ENCODE data around the gene CFAP410. TPM values are rescaled to one million over a fixed set of nuclear protein-coding genes. Genes with fewer than 3 reads are reported as not detected.

The CFAP410 gene
- polyA plus RNA-seq, 1 donor from 2014 or later, result 36.5 TPM

DNA sequence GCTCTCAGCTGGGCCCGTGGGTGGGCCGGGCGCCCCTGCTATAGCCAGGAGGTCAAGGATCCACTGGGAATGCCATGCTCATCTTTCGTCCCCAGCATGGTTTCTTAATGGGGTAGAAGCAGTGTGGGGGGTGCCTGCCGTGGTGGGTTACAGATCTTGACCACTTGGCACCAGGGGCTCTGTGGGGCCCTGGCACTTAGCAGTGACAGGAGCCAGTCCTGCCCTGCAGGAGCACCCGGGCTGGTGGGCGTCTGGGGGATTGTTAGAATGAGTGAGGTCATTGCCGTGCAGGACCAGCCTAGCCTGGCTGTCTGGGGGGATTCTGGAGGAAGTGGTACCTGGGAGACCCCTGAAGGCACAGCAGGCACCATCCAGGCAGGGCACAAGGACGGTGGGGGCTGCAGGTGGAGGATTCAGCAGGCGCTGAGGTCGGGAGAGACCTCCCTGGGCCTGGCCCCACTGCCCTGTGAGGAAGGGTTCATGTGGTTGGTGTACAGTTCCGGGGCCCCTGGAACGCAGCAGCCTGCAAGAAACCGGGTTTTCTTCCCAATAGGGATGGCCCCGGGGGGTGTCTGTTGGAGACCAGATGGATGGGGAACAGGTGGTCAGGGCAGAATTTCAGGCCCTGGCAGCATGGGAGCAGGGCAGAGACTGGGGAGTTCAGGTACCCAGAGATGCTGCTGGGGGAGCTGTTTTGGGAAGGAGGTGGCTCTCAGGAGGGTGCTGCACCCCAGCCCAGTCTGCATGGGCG is 48.7 kb downstream of the CFAP410 start:
- Histone ChIP-seq H3K9me2 (ENCODE audit: insufficient read depth, low read length) (no peaks in the 10 kb centered on the region), H2AFZ (ENCODE audit: low read depth, low read length) (no peak overlapping the region)

GRCh38 chr21:44289381-44290010 is 49.7 kb downstream of the CFAP410 start:
- Histone ChIP-seq H3K9ac (ENCODE audit: low read length) (no peak overlapping the region), H3K79me2 (replicated peaks; ENCODE audit: insufficient read depth, low read length) (no peaks in the 10 kb centered on the region), H4K20me1 (ENCODE audit: insufficient read depth) (no peaks in the 10 kb centered on the region), H2AFZ (ENCODE audit: low read depth, low read length) (no peak overlapping the region), H3K27ac (ENCODE audit: low read length) (no peak overlapping the region), H3F3A (ENCODE audit: insufficient read depth, low read length, poor library complexity, severe bottlenecking) (no peaks in the 10 kb centered on the region), H3K27me3 (ENCODE audit: insufficient read depth, low read depth, low read length) (peaks cover 13% of the 10 kb centered on the region), H3K4me3 (ENCODE audit: low read length) (no peak overlapping the region), H3K9me3 (ENCODE audit: low read length) (no peaks in the 10 kb centered on the region), H3K4me2 (ENCODE audit: low read length) (no peak overlapping the region), H3K9me2 (ENCODE audit: insufficient read depth, low read length) (no peaks in the 10 kb centered on the region), H3K36me3 (ENCODE audit: insufficient read depth, low read length) (no peaks in the 10 kb centered on the region)
- TF ChIP-seq SMC3 (conservative IDR thresholded peaks at IDR 0.05; ENCODE audit: poor library complexity), result no peak
- TF ChIP-seq, protein P1, sequence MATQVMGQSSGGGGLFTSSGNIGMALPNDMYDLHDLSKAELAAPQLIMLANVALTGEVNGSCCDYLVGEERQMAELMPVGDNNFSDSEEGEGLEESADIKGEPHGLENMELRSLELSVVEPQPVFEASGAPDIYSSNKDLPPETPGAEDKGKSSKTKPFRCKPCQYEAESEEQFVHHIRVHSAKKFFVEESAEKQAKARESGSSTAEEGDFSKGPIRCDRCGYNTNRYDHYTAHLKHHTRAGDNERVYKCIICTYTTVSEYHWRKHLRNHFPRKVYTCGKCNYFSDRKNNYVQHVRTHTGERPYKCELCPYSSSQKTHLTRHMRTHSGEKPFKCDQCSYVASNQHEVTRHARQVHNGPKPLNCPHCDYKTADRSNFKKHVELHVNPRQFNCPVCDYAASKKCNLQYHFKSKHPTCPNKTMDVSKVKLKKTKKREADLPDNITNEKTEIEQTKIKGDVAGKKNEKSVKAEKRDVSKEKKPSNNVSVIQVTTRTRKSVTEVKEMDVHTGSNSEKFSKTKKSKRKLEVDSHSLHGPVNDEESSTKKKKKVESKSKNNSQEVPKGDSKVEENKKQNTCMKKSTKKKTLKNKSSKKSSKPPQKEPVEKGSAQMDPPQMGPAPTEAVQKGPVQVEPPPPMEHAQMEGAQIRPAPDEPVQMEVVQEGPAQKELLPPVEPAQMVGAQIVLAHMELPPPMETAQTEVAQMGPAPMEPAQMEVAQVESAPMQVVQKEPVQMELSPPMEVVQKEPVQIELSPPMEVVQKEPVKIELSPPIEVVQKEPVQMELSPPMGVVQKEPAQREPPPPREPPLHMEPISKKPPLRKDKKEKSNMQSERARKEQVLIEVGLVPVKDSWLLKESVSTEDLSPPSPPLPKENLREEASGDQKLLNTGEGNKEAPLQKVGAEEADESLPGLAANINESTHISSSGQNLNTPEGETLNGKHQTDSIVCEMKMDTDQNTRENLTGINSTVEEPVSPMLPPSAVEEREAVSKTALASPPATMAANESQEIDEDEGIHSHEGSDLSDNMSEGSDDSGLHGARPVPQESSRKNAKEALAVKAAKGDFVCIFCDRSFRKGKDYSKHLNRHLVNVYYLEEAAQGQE (IDR thresholded peaks at IDR 0.05; ENCODE audit: borderline replicate concordance), result no peak
- no peak for TF ChIP-seq RAD21 (conservative IDR thresholded peaks at IDR 0.05)
- TF ChIP-seq TAF1 (IDR thresholded peaks at IDR 0.05; ENCODE audit: low read depth), result no peak

More for the DNA sequence above, 48.7 kb downstream of the CFAP410 start:
- Histone ChIP-seq H3K9me3 (ENCODE audit: low read length) (no peaks in the 10 kb centered on the region), H3K79me2 (replicated peaks; ENCODE audit: insufficient read depth, low read length) (no peaks in the 10 kb centered on the region), H3F3A (ENCODE audit: insufficient read depth, low read length, poor library complexity, severe bottlenecking) (no peaks in the 10 kb centered on the region), H4K20me1 (ENCODE audit: insufficient read depth) (no peaks in the 10 kb centered on the region), H3K27ac (ENCODE audit: low read length) (no peak overlapping the region), H3K4me3 (ENCODE audit: low read length) (no peak overlapping the region), H3K9ac (ENCODE audit: low read length) (no peak overlapping the region), H3K4me2 (ENCODE audit: low read length) (no peak overlapping the region), H3K36me3 (ENCODE audit: insufficient read depth, low read length) (no peaks in the 10 kb centered on the region), H3K27me3 (ENCODE audit: insufficient read depth, low read depth, low read length) (peaks cover 9% of the 10 kb centered on the region)
- TF ChIP-seq EP300 (conservative IDR thresholded peaks at IDR 0.05; ENCODE audit: poor library complexity, severe bottlenecking), result no peak
- no peak for TF ChIP-seq TAF1 (IDR thresholded peaks at IDR 0.05; ENCODE audit: low read depth)
- no peak for TF ChIP-seq RAD21 (conservative IDR thresholded peaks at IDR 0.05)
- TF ChIP-seq MXI1 (conservative IDR thresholded peaks at IDR 0.05; ENCODE audit: poor library complexity, severe bottlenecking), result no peak
- TF ChIP-seq EZH2 (IDR thresholded peaks at IDR 0.05; ENCODE audit: borderline replicate concordance, insufficient read depth, low read length, poor library complexity, severe bottlenecking), result no peak
- TF ChIP-seq, protein P1 (IDR thresholded peaks at IDR 0.05; ENCODE audit: borderline replicate concordance), result no peak
- TF ChIP-seq SMC3 (conservative IDR thresholded peaks at IDR 0.05; ENCODE audit: poor library complexity), result no peak
- TF ChIP-seq POLR2AphosphoS5 (IDR thresholded peaks at IDR 0.05), result no peak
- TF ChIP-seq, protein P2, sequence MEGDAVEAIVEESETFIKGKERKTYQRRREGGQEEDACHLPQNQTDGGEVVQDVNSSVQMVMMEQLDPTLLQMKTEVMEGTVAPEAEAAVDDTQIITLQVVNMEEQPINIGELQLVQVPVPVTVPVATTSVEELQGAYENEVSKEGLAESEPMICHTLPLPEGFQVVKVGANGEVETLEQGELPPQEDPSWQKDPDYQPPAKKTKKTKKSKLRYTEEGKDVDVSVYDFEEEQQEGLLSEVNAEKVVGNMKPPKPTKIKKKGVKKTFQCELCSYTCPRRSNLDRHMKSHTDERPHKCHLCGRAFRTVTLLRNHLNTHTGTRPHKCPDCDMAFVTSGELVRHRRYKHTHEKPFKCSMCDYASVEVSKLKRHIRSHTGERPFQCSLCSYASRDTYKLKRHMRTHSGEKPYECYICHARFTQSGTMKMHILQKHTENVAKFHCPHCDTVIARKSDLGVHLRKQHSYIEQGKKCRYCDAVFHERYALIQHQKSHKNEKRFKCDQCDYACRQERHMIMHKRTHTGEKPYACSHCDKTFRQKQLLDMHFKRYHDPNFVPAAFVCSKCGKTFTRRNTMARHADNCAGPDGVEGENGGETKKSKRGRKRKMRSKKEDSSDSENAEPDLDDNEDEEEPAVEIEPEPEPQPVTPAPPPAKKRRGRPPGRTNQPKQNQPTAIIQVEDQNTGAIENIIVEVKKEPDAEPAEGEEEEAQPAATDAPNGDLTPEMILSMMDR (IDR thresholded peaks at IDR 0.05; ENCODE audit: poor library complexity, severe bottlenecking), result no peak

Data from neural cell (in vitro differentiated cells).